Measurements from ENCODE around the gene PLA2G4E.
A peak's percentile ranks its signal among the peaks of the same experiment; 100 is the strongest.

The PLA2G4E gene

DNA sequence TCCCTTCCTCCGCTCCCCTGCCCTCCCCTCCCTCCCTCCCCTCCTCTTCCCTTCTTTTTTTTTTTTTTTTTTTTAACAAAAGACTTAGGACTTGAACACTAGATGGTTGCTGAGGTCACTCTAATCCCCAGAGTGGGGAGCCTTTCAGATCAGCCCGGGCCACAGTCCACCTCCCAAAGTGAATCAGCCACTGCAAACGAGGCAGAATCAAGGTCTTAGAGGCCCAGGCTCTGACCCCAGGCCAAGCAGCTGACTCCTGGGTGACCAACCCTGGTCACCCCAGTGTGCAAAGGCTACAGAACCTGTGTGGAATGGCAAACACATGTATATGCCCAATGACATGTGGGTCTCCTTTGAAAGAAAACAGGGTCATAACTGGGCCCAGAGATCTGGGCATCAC is 30.2 kb downstream of the PLA2G4E start:
- Histone ChIP-seq H3K4me1 (ENCODE audit: insufficient read depth, insufficient read length) (peaks cover 13% of the 10 kb centered on the region), H3K9me3 (ENCODE audit: insufficient read depth, low read length) (no peaks in the 10 kb centered on the region)

GRCh38 chr15:41990243-41990605 is 30.6 kb downstream of the PLA2G4E start:
- no peak overlapping the region for H3K4me3 ChIP-seq (ENCODE audit: insufficient read length, low read depth)
- TF ChIP-seq ZNF274 (IDR thresholded peaks at IDR 0.05; ENCODE audit: low read depth, low read length): no peak
- TF ChIP-seq YY1 (IDR thresholded peaks at IDR 0.05; ENCODE audit: insufficient read depth, insufficient read length): no peak
- TF ChIP-seq SUZ12 (IDR thresholded peaks at IDR 0.05; ENCODE audit: extremely low read depth, insufficient read depth, insufficient read length): no peak
- peaks cover 14% of the 10 kb centered on the region for H3K4me1 ChIP-seq (ENCODE audit: insufficient read depth, insufficient read length)
- H3K9me3 ChIP-seq (ENCODE audit: insufficient read depth, low read length): no peaks in the 10 kb centered on the region
- no peak for DNase-seq (ENCODE audit: low read depth, low spot score)
- H3K27me3 ChIP-seq (ENCODE audit: insufficient read depth, insufficient read length): no peaks in the 10 kb centered on the region
- no peak overlapping the region for H3K9ac ChIP-seq (ENCODE audit: insufficient read length, low read depth)
- no peaks in the 10 kb centered on the region for H3K36me3 ChIP-seq (ENCODE audit: insufficient read depth, insufficient read length, low read length)

More for the DNA sequence above, 30.2 kb downstream of the PLA2G4E start:
- TF ChIP-seq ZNF274 (IDR thresholded peaks at IDR 0.05; ENCODE audit: low read depth, low read length) (no peak), SUZ12 (IDR thresholded peaks at IDR 0.05; ENCODE audit: extremely low read depth, insufficient read depth, insufficient read length) (no peak), YY1 (IDR thresholded peaks at IDR 0.05; ENCODE audit: insufficient read depth, insufficient read length) (no peak)
- Histone ChIP-seq H3K36me3 (ENCODE audit: insufficient read depth, insufficient read length, low read length) (no peaks in the 10 kb centered on the region), H3K9ac (ENCODE audit: insufficient read length, low read depth) (no peak overlapping the region), H3K4me3 (ENCODE audit: insufficient read length, low read depth) (no peak overlapping the region), H3K27me3 (ENCODE audit: insufficient read depth, insufficient read length) (no peaks in the 10 kb centered on the region)
- no peak for DNase-seq (ENCODE audit: low read depth, low spot score)

GRCh38 chr15:41989573-41990242 is 31.1 kb downstream of the PLA2G4E start:
- Histone ChIP-seq H3K4me3 (ENCODE audit: insufficient read length, low read depth) (no peak overlapping the region), H3K36me3 (ENCODE audit: insufficient read depth, insufficient read length, low read length) (no peaks in the 10 kb centered on the region), H3K9ac (ENCODE audit: insufficient read length, low read depth) (peak overlapping the region; percentile 32), H3K9me3 (ENCODE audit: insufficient read depth, low read length) (no peaks in the 10 kb centered on the region), H3K27me3 (ENCODE audit: insufficient read depth, insufficient read length) (no peaks in the 10 kb centered on the region), H3K4me1 (ENCODE audit: insufficient read depth, insufficient read length) (peaks cover 16% of the 10 kb centered on the region)
- TF ChIP-seq ZNF274 (IDR thresholded peaks at IDR 0.05; ENCODE audit: low read depth, low read length) (no peak), SUZ12 (IDR thresholded peaks at IDR 0.05; ENCODE audit: extremely low read depth, insufficient read depth, insufficient read length) (no peak), YY1 (IDR thresholded peaks at IDR 0.05; ENCODE audit: insufficient read depth, insufficient read length) (no peak)
- peak; percentile 61 for DNase-seq (ENCODE audit: low read depth, low spot score)

GRCh38 chr15:41988896-41989572 is 31.8 kb downstream of the PLA2G4E start:
- no peak for TF ChIP-seq ZNF274 (IDR thresholded peaks at IDR 0.05; ENCODE audit: low read depth, low read length)
- no peak for TF ChIP-seq YY1 (IDR thresholded peaks at IDR 0.05; ENCODE audit: insufficient read depth, insufficient read length)
- TF ChIP-seq SUZ12 (IDR thresholded peaks at IDR 0.05; ENCODE audit: extremely low read depth, insufficient read depth, insufficient read length): no peak
- Histone ChIP-seq H3K36me3 (ENCODE audit: insufficient read depth, insufficient read length, low read length) (no peaks in the 10 kb centered on the region), H3K4me1 (ENCODE audit: insufficient read depth, insufficient read length) (peaks cover 16% of the 10 kb centered on the region), H3K9me3 (ENCODE audit: insufficient read depth, low read length) (no peaks in the 10 kb centered on the region), H3K27me3 (ENCODE audit: insufficient read depth, insufficient read length) (no peaks in the 10 kb centered on the region), H3K4me3 (ENCODE audit: insufficient read length, low read depth) (no peak overlapping the region), H3K9ac (ENCODE audit: insufficient read length, low read depth) (peak overlapping the region; percentile 32)
- DNase-seq (ENCODE audit: low read depth, low spot score): no peak

GRCh38 chr15:41987925-41988275 is 32.9 kb downstream of the PLA2G4E start:
- Histone ChIP-seq H3K4me3 (ENCODE audit: insufficient read length, low read depth) (no peak overlapping the region), H3K9ac (ENCODE audit: insufficient read length, low read depth) (no peak overlapping the region), H3K4me1 (ENCODE audit: insufficient read depth, insufficient read length) (peaks cover 16% of the 10 kb centered on the region), H3K36me3 (ENCODE audit: insufficient read depth, insufficient read length, low read length) (no peaks in the 10 kb centered on the region), H3K27me3 (ENCODE audit: insufficient read depth, insufficient read length) (no peaks in the 10 kb centered on the region), H3K9me3 (ENCODE audit: insufficient read depth, low read length) (no peaks in the 10 kb centered on the region)
- TF ChIP-seq ZNF274 (IDR thresholded peaks at IDR 0.05; ENCODE audit: low read depth, low read length): no peak
- no peak for TF ChIP-seq YY1 (IDR thresholded peaks at IDR 0.05; ENCODE audit: insufficient read depth, insufficient read length)
- no peak for TF ChIP-seq SUZ12 (IDR thresholded peaks at IDR 0.05; ENCODE audit: extremely low read depth, insufficient read depth, insufficient read length)
- DNase-seq (ENCODE audit: low read depth, low spot score): no peak

GRCh38 chr15:41987246-41987924 is 33.5 kb downstream of the PLA2G4E start:
- Histone ChIP-seq H3K36me3 (ENCODE audit: insufficient read depth, insufficient read length, low read length) (no peaks in the 10 kb centered on the region), H3K4me3 (ENCODE audit: insufficient read length, low read depth) (no peak overlapping the region), H3K9ac (ENCODE audit: insufficient read length, low read depth) (no peak overlapping the region), H3K4me1 (ENCODE audit: insufficient read depth, insufficient read length) (peaks cover 16% of the 10 kb centered on the region), H3K9me3 (ENCODE audit: insufficient read depth, low read length) (no peaks in the 10 kb centered on the region), H3K27me3 (ENCODE audit: insufficient read depth, insufficient read length) (no peaks in the 10 kb centered on the region)
- TF ChIP-seq ZNF274 (IDR thresholded peaks at IDR 0.05; ENCODE audit: low read depth, low read length): no peak
- TF ChIP-seq YY1 (IDR thresholded peaks at IDR 0.05; ENCODE audit: insufficient read depth, insufficient read length): no peak
- TF ChIP-seq SUZ12 (IDR thresholded peaks at IDR 0.05; ENCODE audit: extremely low read depth, insufficient read depth, insufficient read length): no peak
- no peak for DNase-seq (ENCODE audit: low read depth, low spot score)

Data from NT2/D1 (cell line).